Aorta (tissue), 5 donors: Measurements from ENCODE around the gene HNRNPD. TPM values are rescaled to one million over a fixed set of nuclear protein-coding genes. Genes with fewer than 3 reads are reported as not detected.
"Not testable (repeated sequence)": the region's sequence is repeated elsewhere in the genome, so short reads cannot be mapped to it uniquely, and the experiment has no call there.

Experiments
- ATAC-seq: fragments of 200-7000 bp; cut with Tn5 transposase; one replicate; pipeline ENCODE4 v1.9.1; 2022; ENCODE audit warnings: moderate library complexity; ENCODE audit not compliant: low FRiP score
- DNase-seq, 2 donors: peaks; one replicate each; pipeline ENCODE4 v3.0.0-alpha.2; 2020
- H3K27ac ChIP-seq, 2 donors: one replicate each; pipeline ENCODE4 v1.5.1; 2013; ENCODE audit warnings: low read length in 2 of 2, mild to moderate bottlenecking in 2 of 2, moderate library complexity in 2 of 2, control low read depth in 1 of 2, inconsistent platforms in 1 of 2, low read depth in 1 of 2
- H3K27me3 ChIP-seq, 2 donors: one replicate each; pipeline ENCODE4 v1.6.1; 2013; ENCODE audit warnings: control low read depth in 1 of 2, low read length in 1 of 2, mild to moderate bottlenecking in 1 of 2, moderate library complexity in 1 of 2; ENCODE audit not compliant: insufficient read depth in 2 of 2, control insufficient read depth in 1 of 2
- H3K36me3 ChIP-seq, 2 donors: one replicate each; pipeline ENCODE4 v1.6.1; 2013; ENCODE audit warnings: control low read depth in 1 of 2, low read length in 1 of 2, mild to moderate bottlenecking in 1 of 2; ENCODE audit not compliant: insufficient read depth in 2 of 2, control insufficient read depth in 1 of 2
- H3K4me1 ChIP-seq, 2 donors: one replicate each; pipeline ENCODE4 v1.6.1; 2013; ENCODE audit warnings: low read length in 2 of 2, control low read depth in 1 of 2, mild to moderate bottlenecking in 1 of 2, moderate library complexity in 1 of 2; ENCODE audit not compliant: insufficient read depth in 2 of 2, control insufficient read depth in 1 of 2
- H3K4me3 ChIP-seq, 2 donors: one replicate each; pipeline ENCODE4 v1.5.1; 2013; ENCODE audit warnings: low read length in 2 of 2, control low read depth in 1 of 2, mild to moderate bottlenecking in 1 of 2
- H3K9me3 ChIP-seq: one replicate; pipeline ENCODE4 v1.6.1; 2013; ENCODE audit warnings: mild to moderate bottlenecking, low read length; ENCODE audit not compliant: control insufficient read depth
- WGBS, 2 donors: extraction: QIAGEN DNeasy Blood & Tissue Kit; methylation state at CpG; one replicate each; pipeline ENCODE4 v1.1.7; 2013; 5-methylcytosine and 5-hydroxymethylcytosine counted together
- intact Hi-C, 2 donors: fragments of 100-400 bp; cut with DNase I; formaldehyde crosslinking; loops; one replicate each; pipeline versions ENCODE4 v1.14.2 to v1.15.0; 2022
- polyA plus RNA-seq, 2 donors: library from polyadenylated mRNA; stranded (reverse); fragments of 200-250 nt; gene quantifications; one replicate each; pipeline ENCODE4 v1.2.3, GENCODE V29; 2013
- total RNA-seq, 2 donors: library from RNA; stranded (reverse); fragmentation: NEBNext Ultra II Directional; extraction: Animal tissue kit (Norgen Biotek cat#: 25700); gene quantifications; one replicate each; pipeline ENCODE4 v1.2.1, GENCODE V29; 2021
- donor health status: healthy with polysubstance abuse.
- donor health status: Bipolar disorder and iron deficiency.
- donor health status: DM: no; HTN: no; CAD: no.
- donor health status: DM: no; HTN: no; CAD: no.
- donor health status: DM: yes; HTN: yes; CAD: no.

Gene HNRNPD
- total and polyA plus RNA-seq, 4 donors: 113 to 146 (median 119) TPM

DNA sequence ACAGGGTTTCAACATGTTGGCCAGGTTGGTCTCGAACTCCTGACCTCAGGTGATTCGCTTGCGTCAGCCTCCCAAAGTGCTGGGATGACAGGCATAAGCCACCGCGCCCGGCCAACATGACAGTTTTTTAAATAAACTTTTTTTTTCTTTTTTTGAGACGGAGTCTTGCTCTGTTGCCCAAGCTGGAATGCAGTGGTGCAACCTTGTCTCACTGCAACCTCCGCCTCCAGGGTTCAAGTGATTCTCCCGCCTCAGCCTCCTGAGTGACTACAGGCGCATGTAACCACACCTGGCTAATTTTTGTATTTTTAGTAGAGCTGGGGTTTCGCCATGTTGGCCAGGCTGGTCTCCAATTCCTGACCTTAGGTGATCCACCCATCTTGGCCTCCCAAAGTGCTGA is 7.4 kb downstream of the HNRNPD start:
- H3K27me3 ChIP-seq, DNase-seq, H3K4me1 ChIP-seq, H3K9me3 ChIP-seq, H3K36me3 ChIP-seq, H3K4me3 ChIP-seq, H3K27ac ChIP-seq, ATAC-seq, intact Hi-C loops: not testable (repeated sequence)
- 92 to 93% methylated on average over 11 of the region's 11 CpGs for WGBS, 2 donors

DNA sequence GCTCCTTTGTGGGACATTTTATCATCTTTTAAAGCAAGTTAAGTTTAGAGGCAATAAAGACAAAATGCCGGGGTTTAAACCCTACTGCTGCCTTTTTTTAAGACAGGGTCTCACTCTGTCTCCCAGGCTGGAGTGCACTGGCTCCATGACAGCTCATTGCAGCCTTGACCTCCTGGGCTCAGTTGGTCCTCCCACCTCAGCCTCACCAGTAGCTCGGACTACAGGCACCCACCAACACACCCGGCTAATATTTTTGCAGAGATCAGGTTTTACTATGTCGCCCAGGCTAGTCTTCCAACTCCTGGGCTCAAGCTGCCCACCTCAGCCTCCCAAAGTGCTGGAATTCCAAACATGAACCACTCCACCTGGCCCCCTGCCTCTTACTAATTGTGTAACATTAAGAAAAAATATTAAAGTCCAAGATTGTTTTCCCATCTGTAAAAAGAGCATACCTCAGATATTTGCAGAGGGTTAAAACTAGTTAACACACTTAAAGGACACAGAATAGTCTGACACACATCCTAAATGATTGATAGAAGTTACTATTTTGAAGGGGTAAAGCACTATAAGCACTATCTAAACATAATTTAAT is 9.8 kb downstream of the HNRNPD start:
- Histone ChIP-seq H3K9me3 (no peaks in the 10 kb centered on the region), H3K4me3 (no peak overlapping the region), H3K36me3 (no peaks in the 10 kb centered on the region), H3K4me1 (peaks cover 0 to 5% of the 10 kb centered on the region in 2 donors), H3K27me3 (no peaks in the 10 kb centered on the region), H3K27ac (no peak overlapping the region)
- DNase-seq (no peak), ATAC-seq (no peak)
- WGBS, 2 donors: 63% methylated on average over 4 of the region's 4 CpGs
- intact Hi-C loops: no loop called here

DNA sequence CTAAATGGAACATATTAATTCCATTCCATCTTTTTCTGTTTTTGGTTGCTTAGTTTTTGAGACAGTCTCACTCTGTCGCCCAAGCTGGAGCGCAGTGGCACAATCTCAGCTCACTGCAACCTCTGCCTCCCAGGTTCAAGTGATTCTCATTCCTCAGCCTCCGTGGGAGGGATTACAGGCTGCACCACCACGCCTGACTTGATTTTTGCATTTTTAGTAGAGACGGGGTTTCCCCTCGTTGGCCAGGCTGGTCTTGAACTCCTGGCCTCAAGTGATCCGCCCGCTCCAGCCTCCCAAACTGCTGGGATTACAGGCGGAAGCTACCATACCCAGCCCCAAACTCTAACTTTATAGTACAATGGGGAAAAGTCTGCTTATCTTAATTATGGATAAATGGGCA is 11.2 kb downstream of the HNRNPD start:
- WGBS, 2 donors: 66 to 68% methylated on average over 9 of the region's 9 CpGs
- intact Hi-C loops: no loop called here
- ATAC-seq: no peak
- DNase-seq: no peak
- Histone ChIP-seq H3K27me3 (no peaks in the 10 kb centered on the region), H3K4me3 (no peak overlapping the region), H3K9me3 (no peaks in the 10 kb centered on the region), H3K27ac (no peak overlapping the region), H3K36me3 (no peaks in the 10 kb centered on the region), H3K4me1 (peaks cover 0 to 5% of the 10 kb centered on the region in 2 donors)

DNA sequence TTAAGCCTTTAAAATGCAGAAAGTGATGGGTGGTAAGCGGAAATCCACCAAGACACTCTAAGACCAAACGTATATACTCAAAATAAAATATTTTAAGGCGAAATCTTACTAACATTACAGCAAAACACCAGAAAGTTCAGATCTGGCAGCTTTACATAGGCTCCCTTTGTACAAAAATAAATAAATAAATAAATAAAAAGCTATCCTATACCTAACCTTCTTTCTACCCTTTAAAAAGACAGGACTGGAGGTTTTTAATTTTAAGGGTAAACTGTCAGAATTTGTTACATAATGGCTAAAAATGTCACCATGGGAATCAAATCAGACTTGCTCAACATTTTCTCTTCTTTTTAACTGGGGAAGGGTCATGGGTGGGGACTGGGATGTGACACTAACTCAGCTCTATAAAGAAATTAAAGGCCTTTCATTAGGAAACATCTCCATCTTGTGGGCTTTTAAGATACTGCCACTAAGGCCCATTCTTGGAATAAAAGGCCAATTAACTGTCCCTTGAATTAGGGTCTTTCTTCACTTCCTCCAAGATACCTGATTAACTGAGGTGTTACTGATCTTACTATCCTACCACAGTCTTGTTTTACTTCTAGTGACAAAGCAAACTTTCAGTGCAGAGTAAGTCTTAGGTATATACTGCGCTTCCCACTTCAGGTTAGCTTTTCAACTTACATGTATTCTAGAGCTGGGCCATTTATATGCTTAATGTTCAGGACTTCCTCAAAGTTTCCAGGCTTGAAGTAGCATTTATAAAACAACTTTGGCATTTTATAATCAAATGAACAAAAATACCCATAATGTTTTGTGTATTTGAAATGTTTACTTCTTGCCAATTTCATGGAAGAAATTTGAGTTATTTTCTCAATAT is 13.3 kb downstream of the HNRNPD start:
- Histone ChIP-seq H3K4me1 (peaks cover 0 to 5% of the 10 kb centered on the region in 2 donors), H3K27me3 (no peaks in the 10 kb centered on the region), H3K27ac (no peak overlapping the region), H3K4me3 (no peak overlapping the region), H3K9me3 (no peaks in the 10 kb centered on the region), H3K36me3 (no peaks in the 10 kb centered on the region)
- intact Hi-C loops: no loop called here
- WGBS, 2 donors: 90 to 91% methylated on average over 4 of the region's 4 CpGs
- no peak for DNase-seq
- peak; percentile 64 for ATAC-seq

DNA sequence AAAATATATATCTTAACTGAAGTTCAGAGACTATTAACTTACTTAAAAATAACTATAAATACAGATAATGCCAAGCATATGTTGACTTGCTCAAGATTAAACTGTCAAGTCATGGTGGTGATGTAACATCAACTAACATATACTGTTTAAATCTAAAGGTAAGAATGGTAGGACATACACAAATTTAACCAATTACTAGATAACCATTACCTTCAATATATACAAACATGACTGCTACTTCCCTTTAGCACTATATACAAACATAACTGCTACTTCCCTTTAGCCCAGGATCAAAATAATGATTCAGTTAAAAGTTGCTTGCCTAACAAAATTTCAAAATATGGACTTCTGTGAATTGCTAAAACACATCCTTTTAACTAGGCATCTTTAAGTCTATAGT is 14.9 kb downstream of the HNRNPD start:
- Histone ChIP-seq H3K9me3 (no peaks in the 10 kb centered on the region), H3K36me3 (no peaks in the 10 kb centered on the region), H3K27ac (no peak overlapping the region), H3K27me3 (no peaks in the 10 kb centered on the region), H3K4me1 (peaks cover 0 to 5% of the 10 kb centered on the region in 2 donors), H3K4me3 (no peak overlapping the region)
- no peak for ATAC-seq
- no peak for DNase-seq
- intact Hi-C loops: no loop called here

DNA sequence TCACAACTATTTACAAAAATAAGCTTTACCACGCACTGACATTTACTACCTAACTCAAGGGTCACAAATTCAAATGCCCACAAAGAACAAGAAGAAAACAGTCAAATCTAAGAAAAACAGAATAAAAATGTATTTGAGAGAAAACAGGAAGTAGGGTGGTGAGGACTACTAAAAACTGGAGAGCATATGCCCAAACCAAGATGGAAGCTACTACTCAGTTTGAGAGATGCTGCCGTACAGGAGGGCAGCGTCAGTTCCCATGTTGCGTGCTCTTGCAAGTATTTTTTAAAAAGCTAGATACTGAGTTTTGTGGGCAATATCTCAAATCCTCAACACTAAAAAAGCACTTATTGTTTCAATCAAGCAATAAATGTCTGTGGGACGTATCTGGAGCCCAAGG is 16.2 kb downstream of the HNRNPD start:
- Histone ChIP-seq H3K27me3 (no peaks in the 10 kb centered on the region), H3K4me1 (peaks cover 0 to 5% of the 10 kb centered on the region in 2 donors), H3K4me3 (no peak overlapping the region), H3K27ac (no peak overlapping the region), H3K36me3 (no peaks in the 10 kb centered on the region), H3K9me3 (no peaks in the 10 kb centered on the region)
- no peak for DNase-seq
- WGBS, 2 donors: 83 to 92% methylated on average over 5 of the region's 5 CpGs
- intact Hi-C loops: no loop called here
- no peak for ATAC-seq

DNA sequence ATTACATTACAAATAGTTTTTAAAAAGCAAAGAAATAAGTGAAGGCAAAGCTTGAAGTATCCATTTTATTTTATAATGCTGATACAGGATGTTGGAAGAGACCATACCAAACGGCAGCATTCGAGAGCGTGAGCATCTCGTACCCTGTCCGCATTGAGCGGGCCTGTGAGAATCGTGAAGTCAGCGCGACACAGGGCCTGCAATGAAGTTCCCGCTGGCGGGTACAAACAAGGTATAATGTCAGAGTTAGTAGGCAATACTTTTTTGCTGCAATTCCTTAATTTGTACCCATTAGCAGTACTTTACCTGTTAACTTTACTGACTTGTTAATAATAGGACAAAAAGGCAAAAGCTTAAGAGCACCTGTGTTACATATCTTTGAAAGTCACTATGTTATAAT is 19.0 kb downstream of the HNRNPD start:
- no peaks in the 10 kb centered on the region for H3K4me1 ChIP-seq
- ATAC-seq: no peak
- H3K4me3 ChIP-seq: no peak overlapping the region
- no peaks in the 10 kb centered on the region for H3K36me3 ChIP-seq
- H3K27me3 ChIP-seq: no peaks in the 10 kb centered on the region
- 94 to 95% methylated on average over 11 of the region's 11 CpGs for WGBS, 2 donors
- no peak overlapping the region for H3K27ac ChIP-seq
- no peak for DNase-seq
- no peaks in the 10 kb centered on the region for H3K9me3 ChIP-seq
- intact Hi-C loops: no loop called here

DNA sequence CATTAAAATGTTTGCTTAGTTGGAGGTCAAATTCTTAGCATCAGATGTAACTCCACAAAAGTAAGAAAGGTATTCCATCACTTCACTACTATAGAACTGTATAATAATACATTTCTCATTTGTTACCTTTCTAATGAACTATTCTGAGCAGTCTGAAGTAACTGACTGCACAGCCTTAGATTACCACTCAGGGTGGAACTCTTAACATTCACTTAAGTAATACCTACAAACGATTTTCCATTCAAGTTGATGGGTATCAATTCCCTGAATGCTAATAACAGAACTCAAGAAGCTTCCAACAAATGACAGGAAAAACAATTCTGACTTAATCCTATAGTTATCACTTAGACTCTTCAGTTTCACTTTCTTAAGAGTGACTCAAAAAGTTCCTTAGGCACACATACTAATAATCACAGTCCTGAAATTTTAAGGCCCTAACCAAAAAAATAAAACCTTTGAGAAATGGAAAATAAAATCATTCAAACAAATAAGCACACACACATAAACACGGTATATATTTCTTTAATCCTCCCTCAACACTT is 20.9 kb downstream of the HNRNPD start:
- Histone ChIP-seq H3K4me1 (no peaks in the 10 kb centered on the region), H3K27me3 (no peaks in the 10 kb centered on the region), H3K9me3 (no peaks in the 10 kb centered on the region), H3K27ac (no peak overlapping the region), H3K4me3 (no peak overlapping the region), H3K36me3 (no peaks in the 10 kb centered on the region)
- 66 to 79% methylated on average over 2 of the region's 2 CpGs for WGBS, 2 donors
- no peak for ATAC-seq
- intact Hi-C loops: no loop called here
- no peak for DNase-seq
